GM19467 (cell line): Measurements from ENCODE around the gene MAGED2.
A peak's percentile ranks its signal among the peaks of the same experiment; 100 is the strongest.
"Not testable (repeated sequence)": the region's sequence is repeated elsewhere in the genome, so short reads cannot be mapped to it uniquely, and the experiment has no call there.

Experiments used
- ATAC-seq: cut with Tn5 transposase; IDR thresholded peaks from one replicate; pipeline ENCODE4 v1.9.1; 2021; ENCODE audit warnings: mild to moderate bottlenecking, moderate library complexity; ENCODE audit not compliant: unreplicated experiment

Gene MAGED2

GRCh38 chrX:54807524-54808108 lies at the start of gene MAGED2:
TSS of gene MAGED2 (plus strand) at chrX:54807745. CDS start at chrX:54809332, 1,587 bp downstream.
- no peak for ATAC-seq

- no peak for ATAC-seq
Measured at GRCh38 chrX:54758114-54759055, 49.2 kb upstream of the MAGED2 start.

GRCh38 chrX:54774391-54775094 lies 33.0 kb upstream of the MAGED2 start:
- not testable (repeated sequence) for ATAC-seq

GRCh38 chrX:54776061-54776460 lies 31.5 kb upstream of the MAGED2 start:
- ATAC-seq: no peak

- ATAC-seq: no peak
Measured at GRCh38 chrX:54776987-54777672, 30.4 kb upstream of the MAGED2 start.

- ATAC-seq: no peak
Measured at GRCh38 chrX:54785901-54786300, 21.6 kb upstream of the MAGED2 start.

GRCh38 chrX:54786967-54787366 lies 20.6 kb upstream of the MAGED2 start:
- no peak for ATAC-seq

- ATAC-seq: no peak
Measured at GRCh38 chrX:54788446-54788845, 19.1 kb upstream of the MAGED2 start.

GRCh38 chrX:54789405-54789804 lies 18.1 kb upstream of the MAGED2 start:
- ATAC-seq: not testable (repeated sequence)

GRCh38 chrX:54794028-54794427 lies 13.5 kb upstream of the MAGED2 start:
- no peak for ATAC-seq

GRCh38 chrX:54794795-54795194 lies 12.8 kb upstream of the MAGED2 start:
- ATAC-seq: no peak

- ATAC-seq: no peak
Measured at GRCh38 chrX:54798137-54798536, 9.4 kb upstream of the MAGED2 start, which contains the start of gene ITIH6. TSS of gene ITIH6 (minus strand) at chrX:54798255. CDS start at chrX:54798210, 45 bp downstream.

- no peak for ATAC-seq
Measured at GRCh38 chrX:54799046-54799445, 8.5 kb upstream of the MAGED2 start.

- peak; percentile 11 for ATAC-seq
Measured at GRCh38 chrX:54808109-54808604, 612 bp downstream of the MAGED2 start.

- ATAC-seq: peak; percentile 74
Measured at GRCh38 chrX:54808605-54809483, 1.3 kb downstream of the MAGED2 start.

- ATAC-seq: no peak
Measured at GRCh38 chrX:54810532-54810931, 3.0 kb downstream of the MAGED2 start.

GRCh38 chrX:54811301-54811885 lies 3.8 kb downstream of the MAGED2 start:
- ATAC-seq: no peak

- ATAC-seq: no peak
Measured at GRCh38 chrX:54812306-54812705, 4.8 kb downstream of the MAGED2 start.

- ATAC-seq: no peak
Measured at GRCh38 chrX:54817220-54817820, 9.8 kb downstream of the MAGED2 start.
